Measurements from ENCODE around the gene XKRX.

The XKRX gene

GRCh38 chrX:100928660-100929613, at the start of gene XKRX:
XKRX (minus strand) TSS chrX:100928917; CDS start chrX:100928304, 613 bp downstream.
- TF ChIP-seq, protein P1, sequence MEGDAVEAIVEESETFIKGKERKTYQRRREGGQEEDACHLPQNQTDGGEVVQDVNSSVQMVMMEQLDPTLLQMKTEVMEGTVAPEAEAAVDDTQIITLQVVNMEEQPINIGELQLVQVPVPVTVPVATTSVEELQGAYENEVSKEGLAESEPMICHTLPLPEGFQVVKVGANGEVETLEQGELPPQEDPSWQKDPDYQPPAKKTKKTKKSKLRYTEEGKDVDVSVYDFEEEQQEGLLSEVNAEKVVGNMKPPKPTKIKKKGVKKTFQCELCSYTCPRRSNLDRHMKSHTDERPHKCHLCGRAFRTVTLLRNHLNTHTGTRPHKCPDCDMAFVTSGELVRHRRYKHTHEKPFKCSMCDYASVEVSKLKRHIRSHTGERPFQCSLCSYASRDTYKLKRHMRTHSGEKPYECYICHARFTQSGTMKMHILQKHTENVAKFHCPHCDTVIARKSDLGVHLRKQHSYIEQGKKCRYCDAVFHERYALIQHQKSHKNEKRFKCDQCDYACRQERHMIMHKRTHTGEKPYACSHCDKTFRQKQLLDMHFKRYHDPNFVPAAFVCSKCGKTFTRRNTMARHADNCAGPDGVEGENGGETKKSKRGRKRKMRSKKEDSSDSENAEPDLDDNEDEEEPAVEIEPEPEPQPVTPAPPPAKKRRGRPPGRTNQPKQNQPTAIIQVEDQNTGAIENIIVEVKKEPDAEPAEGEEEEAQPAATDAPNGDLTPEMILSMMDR (IDR thresholded peaks at IDR 0.05), result no peak
- TF ChIP-seq ZFX (IDR thresholded peaks at IDR 0.05; ENCODE audit: borderline replicate concordance), result no peak
- peak within 1 kb of the TSS; percentile 52 for H3K27ac ChIP-seq

DNA sequence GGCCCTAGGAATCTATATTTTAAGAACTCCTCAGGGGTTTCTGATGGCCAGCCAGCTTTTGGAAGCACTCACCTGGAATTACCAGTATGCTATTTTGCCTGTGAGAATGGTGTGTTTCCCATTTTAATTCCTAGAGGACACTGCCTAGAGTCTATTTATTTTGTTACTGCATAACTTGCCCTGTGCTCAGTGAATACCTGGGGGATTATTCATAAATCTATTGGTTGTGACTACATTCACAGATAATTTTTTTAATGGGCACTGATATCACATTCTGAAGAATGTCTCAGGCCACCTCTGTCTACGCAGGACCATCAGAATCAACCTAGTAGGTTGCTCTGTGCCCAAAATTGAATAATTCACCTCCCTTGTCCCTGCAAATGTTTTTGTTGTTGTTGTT, 47.5 kb upstream of the XKRX start:
- TF ChIP-seq, protein P1 (IDR thresholded peaks at IDR 0.05), result no peak
- no peak for TF ChIP-seq ZFX (IDR thresholded peaks at IDR 0.05; ENCODE audit: borderline replicate concordance)
- H3K27ac ChIP-seq, result no peak overlapping the region

DNA sequence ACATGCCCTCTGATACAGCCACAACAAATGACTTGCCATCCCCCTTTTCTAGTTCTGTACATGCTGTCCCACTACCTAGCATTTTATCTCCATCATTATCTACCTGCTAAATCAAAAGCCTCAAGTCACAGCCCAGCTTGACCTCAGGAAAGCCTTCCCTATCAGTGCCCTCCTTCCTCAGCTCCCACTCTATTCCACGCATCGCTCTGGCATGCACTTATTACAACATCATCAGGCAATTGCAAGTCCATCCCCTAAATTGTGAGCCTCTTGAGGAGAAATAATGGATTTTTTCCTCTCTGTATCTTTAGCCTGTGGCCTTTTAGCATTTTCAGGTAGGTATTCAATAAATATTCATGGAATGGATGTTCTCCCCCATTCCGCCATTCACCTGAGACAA, 46.5 kb upstream of the XKRX start:
- TF ChIP-seq, protein P1 (IDR thresholded peaks at IDR 0.05), result no peak
- TF ChIP-seq ZFX (IDR thresholded peaks at IDR 0.05; ENCODE audit: borderline replicate concordance), result no peak
- no peak overlapping the region for H3K27ac ChIP-seq

DNA sequence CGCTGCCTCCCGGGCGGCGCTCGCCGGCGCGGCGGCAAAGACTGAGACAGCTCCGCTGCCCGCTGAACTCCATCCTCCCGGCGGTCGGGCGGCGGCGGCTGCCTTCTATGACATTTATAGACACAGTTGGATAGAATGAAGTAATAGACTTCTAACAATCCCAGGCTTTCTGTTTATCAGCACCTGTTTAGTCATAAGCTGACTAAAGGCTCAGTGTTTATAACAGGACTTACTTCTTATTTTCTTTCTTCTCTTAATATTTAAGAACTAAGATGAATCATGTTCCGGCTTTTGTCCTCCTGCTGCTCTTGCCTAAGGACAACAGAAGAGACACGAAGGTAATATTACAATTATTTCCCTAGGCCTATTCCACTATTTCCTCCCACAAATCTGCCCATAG, 44.7 kb upstream of the XKRX start:
- TF ChIP-seq, protein P1 (IDR thresholded peaks at IDR 0.05), result no peak
- no peak for TF ChIP-seq ZFX (IDR thresholded peaks at IDR 0.05; ENCODE audit: borderline replicate concordance)

GRCh38 chrX:100969936-100970335, 41.2 kb upstream of the XKRX start:
- TF ChIP-seq ZFX (IDR thresholded peaks at IDR 0.05; ENCODE audit: borderline replicate concordance), result no peak
- TF ChIP-seq, protein P1 (IDR thresholded peaks at IDR 0.05), result no peak

More for the DNA sequence above, 44.7 kb upstream of the XKRX start:
- no peak overlapping the region for H3K27ac ChIP-seq

GRCh38 chrX:100969408-100969807, 40.7 kb upstream of the XKRX start, which contains the start of gene ARL13A:
ARL13A (plus strand) TSS chrX:100969708; CDS start chrX:100973690, 3,982 bp downstream.
- no peak for TF ChIP-seq ZFX (IDR thresholded peaks at IDR 0.05; ENCODE audit: borderline replicate concordance)
- TF ChIP-seq, protein P1 (IDR thresholded peaks at IDR 0.05), result no peak

More at GRCh38 chrX:100969936-100970335, 41.2 kb upstream of the XKRX start:
- no peak overlapping the region for H3K27ac ChIP-seq

GRCh38 chrX:100964362-100964761, 35.6 kb upstream of the XKRX start:
- no peak overlapping the region for H3K27ac ChIP-seq
- no peak for TF ChIP-seq ZFX (IDR thresholded peaks at IDR 0.05; ENCODE audit: borderline replicate concordance)
- TF ChIP-seq, protein P1 (IDR thresholded peaks at IDR 0.05), result no peak

More at GRCh38 chrX:100969408-100969807, 40.7 kb upstream of the XKRX start, which contains the start of gene ARL13A:
- H3K27ac ChIP-seq, result no peak within 1 kb of the TSS

Measured in 22Rv1 (cell line).